Body of pancreas (tissue), 4 donors: ENCODE results near the gene MTFR2. TPM values are rescaled to one million over a fixed set of nuclear protein-coding genes. Genes with fewer than 3 reads are reported as not detected.

Experiments
- ATAC-seq: fragments of 150-250 bp; one replicate; pipeline ENCODE4 v1.9.1; 2016
- DNase-seq, 4 donors: peaks; one replicate each; pipeline ENCODE4 v3.0.0-alpha.2; 2019
- H3K27ac ChIP-seq, 4 donors: fragments of 200-600 bp; sonication (generic); 1 replicate in 3 of 4; 2 replicates in 1 of 4; pipeline versions ENCODE4 v1.5.1 to v1.6.1; 2016 to 2019; ENCODE audit warnings: mild to moderate bottlenecking in 1 of 4, mixed read lengths in 1 of 4, moderate library complexity in 1 of 4
- H3K27me3 ChIP-seq, 2 donors: fragments of 200-600 bp; sonication (generic); one replicate each; pipeline ENCODE4 v1.6.0; 2016; ENCODE audit warnings: mild to moderate bottlenecking in 1 of 2
- H3K36me3 ChIP-seq, 2 donors: fragments of 200-600 bp; sonication (generic); replicated peaks in 1 of 2; 2 replicates each; pipeline ENCODE4 v1.5.1; 2016; ENCODE audit warnings: low read depth in 2 of 2; ENCODE audit not compliant: insufficient read depth in 1 of 2
- H3K4me1 ChIP-seq: fragments of 200-600 bp; sonication (generic); one replicate; pipeline ENCODE4 v1.6.0; 2016
- H3K4me3 ChIP-seq, 2 donors: fragments of 200-600 bp; sonication (generic); 1 replicate in 1 of 2; 2 replicates in 1 of 2; pipeline ENCODE4 v1.5.1; 2016 to 2019
- H3K9me3 ChIP-seq, 3 donors: fragments of 200-600 bp; sonication (generic); 1 replicate in 2 of 3; 2 replicates in 1 of 3; pipeline ENCODE4 v1.5.1; 2016
- CTCF ChIP-seq, 7 experiments: fragments of 450-650 bp in 4 of 7; fragments of 200-600 bp in 3 of 7; sonication (generic) in 3 of 7; IDR thresholded peaks; one replicate each; pipeline ENCODE4 v1.5.1; 2016 to 2019; ENCODE audit warnings: antibody characterized with exemption in 7 of 7
- POLR2A ChIP-seq, 3 donors: fragments of 450-650 bp; IDR thresholded peaks; one replicate each; pipeline ENCODE4 v1.6.1; 2016; ENCODE audit warnings: antibody characterized with exemption in 3 of 3, mild to moderate bottlenecking in 2 of 3
- WGBS, 2 donors: methylation state at CpG; one replicate each; pipeline ENCODE4 v1.1.5; 2017; 5-methylcytosine and 5-hydroxymethylcytosine counted together
- intact Hi-C: fragments of 100-400 bp; cut with DNase I; formaldehyde crosslinking; loops from one replicate; pipeline ENCODE4 v1.15.1; 2023
- total RNA-seq, 2 donors: library from RNA; depleted of rRNA; stranded (reverse); fragments of >200 nt; gene quantifications; one replicate each; pipeline ENCODE4 v1.1.0, GENCODE V29; 2016

Gene MTFR2
- total RNA-seq, 2 donors from 2014 or later: 0.78 TPM; not detected in 1

GRCh38 chr6:136192902-136193301 lies 57.2 kb downstream of the MTFR2 start:
- WGBS, 2 donors: 82 to 85% methylated on average over 6 of the region's 6 CpGs
- no peak overlapping the region for H3K27ac ChIP-seq
- no peaks in the 10 kb centered on the region for H3K36me3 ChIP-seq
- H3K27me3 ChIP-seq: no peaks in the 10 kb centered on the region
- no peaks in the 10 kb centered on the region for H3K9me3 ChIP-seq
- no peaks in the 10 kb centered on the region for H3K4me1 ChIP-seq
- no peak overlapping the region for H3K4me3 ChIP-seq
- TF ChIP-seq CTCF (IDR thresholded peaks at IDR 0.05) (no peak), POLR2A (IDR thresholded peaks at IDR 0.05) (no peak)
- intact Hi-C loops: no loop called here
- ATAC-seq (no peak), DNase-seq (no peak)

GRCh38 chr6:136191606-136192312 lies 58.4 kb downstream of the MTFR2 start:
- intact Hi-C loops: no loop called here
- H3K27ac ChIP-seq: no peak overlapping the region
- no peak overlapping the region for H3K4me3 ChIP-seq
- 90 to 91% methylated on average over 23 to 32 of the region's 32 CpGs for WGBS, 2 donors
- no peaks in the 10 kb centered on the region for H3K4me1 ChIP-seq
- H3K36me3 ChIP-seq: no peaks in the 10 kb centered on the region
- DNase-seq (no peak), ATAC-seq (no peak)
- no peaks in the 10 kb centered on the region for H3K27me3 ChIP-seq
- no peaks in the 10 kb centered on the region for H3K9me3 ChIP-seq
- no peak for TF ChIP-seq POLR2A (IDR thresholded peaks at IDR 0.05)
- no peak for TF ChIP-seq CTCF (IDR thresholded peaks at IDR 0.05)

- Histone ChIP-seq H3K27ac (no peak overlapping the region), H3K27me3 (no peaks in the 10 kb centered on the region), H3K36me3 (no peaks in the 10 kb centered on the region), H3K4me1 (no peaks in the 10 kb centered on the region), H3K9me3 (no peaks in the 10 kb centered on the region), H3K4me3 (no peak overlapping the region)
- intact Hi-C loops: no loop called here
- no peak for TF ChIP-seq POLR2A (IDR thresholded peaks at IDR 0.05)
- TF ChIP-seq CTCF (IDR thresholded peaks at IDR 0.05): no peak
- DNase-seq (no peak), ATAC-seq (no peak)
- 92 to 93% methylated on average over 3 of the region's 3 CpGs for WGBS, 2 donors
Measured at GRCh38 chr6:136189104-136189503, 61.0 kb downstream of the MTFR2 start.

GRCh38 chr6:136188486-136188885 lies 61.6 kb downstream of the MTFR2 start:
- no peaks in the 10 kb centered on the region for H3K9me3 ChIP-seq
- DNase-seq (no peak), ATAC-seq (no peak)
- no peaks in the 10 kb centered on the region for H3K36me3 ChIP-seq
- TF ChIP-seq POLR2A (IDR thresholded peaks at IDR 0.05) (no peak), CTCF (IDR thresholded peaks at IDR 0.05) (no peak)
- H3K4me3 ChIP-seq: no peak overlapping the region
- intact Hi-C loops: no loop called here
- WGBS, 2 donors: 43 to 63% methylated on average over 2 of the region's 2 CpGs
- no peak overlapping the region for H3K27ac ChIP-seq
- H3K4me1 ChIP-seq: no peaks in the 10 kb centered on the region
- no peaks in the 10 kb centered on the region for H3K27me3 ChIP-seq

GRCh38 chr6:136186363-136186762 lies 63.7 kb downstream of the MTFR2 start:
- Histone ChIP-seq H3K27me3 (no peaks in the 10 kb centered on the region), H3K4me3 (no peak overlapping the region), H3K27ac (no peak overlapping the region), H3K36me3 (no peaks in the 10 kb centered on the region), H3K4me1 (peaks cover 6% of the 10 kb centered on the region), H3K9me3 (no peaks in the 10 kb centered on the region)
- TF ChIP-seq CTCF (IDR thresholded peaks at IDR 0.05) (no peak), POLR2A (IDR thresholded peaks at IDR 0.05) (no peak)
- ATAC-seq: no peak
- intact Hi-C loops: no loop called here
- DNase-seq: no peak
- 87 to 97% methylated on average over 1 of the region's 1 CpG for WGBS, 2 donors
